KOPT-K1 (cell line): Measurements from ENCODE around the gene SORT1.

Experiments
- H3K27ac ChIP-seq: fragments of 200-600 bp; sonication (generic); 2 replicates; pipeline ENCODE4 v1.5.1; 2016; ENCODE audit warnings: antibody characterized with exemption, mild to moderate bottlenecking, low read depth, low read length; ENCODE audit not compliant: poor library complexity, severe bottlenecking
- H3K36me3 ChIP-seq: fragments of 200-600 bp; sonication (generic); 2 replicates; pipeline ENCODE4 v1.5.1; 2017; ENCODE audit warnings: antibody characterized with exemption, mild to moderate bottlenecking, low read length, moderate library complexity; ENCODE audit not compliant: insufficient read depth
- H3K9me3 ChIP-seq: fragments of 200-600 bp; sonication (generic); 2 replicates; pipeline ENCODE4 v1.5.1; 2017; ENCODE audit warnings: antibody characterized with exemption, low read length, mild to moderate bottlenecking; ENCODE audit not compliant: insufficient read depth, poor library complexity, severe bottlenecking

The SORT1 gene

GRCh38 chr1:109263597-109264378, 133.9 kb downstream of the SORT1 start:
- Histone ChIP-seq H3K9me3 (no peaks in the 10 kb centered on the region), H3K36me3 (no peaks in the 10 kb centered on the region), H3K27ac (no peak overlapping the region)

- H3K36me3 ChIP-seq = no peaks in the 10 kb centered on the region
- H3K27ac ChIP-seq = no peak overlapping the region
- no peaks in the 10 kb centered on the region for H3K9me3 ChIP-seq
Observed at GRCh38 chr1:109263234-109263596, 134.5 kb downstream of the SORT1 start.

GRCh38 chr1:109262231-109263055, 135.3 kb downstream of the SORT1 start:
- Histone ChIP-seq H3K9me3 (no peaks in the 10 kb centered on the region), H3K27ac (no peak overlapping the region), H3K36me3 (no peaks in the 10 kb centered on the region)

GRCh38 chr1:109261578-109261977, 136.1 kb downstream of the SORT1 start:
- H3K27ac ChIP-seq = no peak overlapping the region
- no peaks in the 10 kb centered on the region for H3K9me3 ChIP-seq
- H3K36me3 ChIP-seq = no peaks in the 10 kb centered on the region

GRCh38 chr1:109261006-109261405, 136.7 kb downstream of the SORT1 start:
- no peaks in the 10 kb centered on the region for H3K9me3 ChIP-seq
- no peak overlapping the region for H3K27ac ChIP-seq
- H3K36me3 ChIP-seq = no peaks in the 10 kb centered on the region

- H3K36me3 ChIP-seq = no peaks in the 10 kb centered on the region
- H3K9me3 ChIP-seq = no peaks in the 10 kb centered on the region
- no peak overlapping the region for H3K27ac ChIP-seq
Observed at GRCh38 chr1:109259674-109260557, 137.8 kb downstream of the SORT1 start.
